ENCODE measurements around the gene ABHD2.

DNA sequence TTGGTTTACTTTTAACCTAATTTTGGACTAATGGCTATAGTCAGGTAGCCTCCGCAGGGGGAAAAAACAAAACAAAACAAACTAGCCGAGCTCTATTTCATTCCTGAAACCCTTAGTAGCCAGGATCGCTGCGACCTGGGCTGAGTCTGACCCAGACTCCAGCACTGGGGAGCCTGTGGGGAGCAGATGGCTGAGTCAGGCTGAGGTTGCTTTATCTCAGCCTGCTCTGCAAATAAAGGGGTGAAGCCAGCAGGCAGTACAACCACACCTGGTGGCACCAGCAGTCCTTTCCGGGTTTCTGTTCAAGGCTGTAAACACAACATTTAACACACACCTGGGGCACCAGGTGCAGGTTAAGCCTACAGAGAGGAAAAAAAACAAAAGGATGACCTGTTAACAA lies 27.3 kb downstream of the ABHD2 start:
- no peak for TF ChIP-seq TAF1 (IDR thresholded peaks at IDR 0.05; ENCODE audit: borderline replicate concordance, insufficient read depth, low read length)
- TF ChIP-seq POLR2AphosphoS5 (IDR thresholded peaks at IDR 0.05; ENCODE audit: low read depth, low read length): no peak
